22Rv1 (cell line): ENCODE results near the gene PLXND1.

Experiments
- ZFX ChIP-seq: fragments of 450-650 bp; IDR thresholded peaks from 2 replicates; pipeline ENCODE4 v1.6.1; 2017; ENCODE audit warnings: antibody characterized with exemption, borderline replicate concordance
- TF ChIP-seq, protein P1 (sequence below): fragments of 450-650 bp; IDR thresholded peaks from 2 replicates; pipeline ENCODE4 v1.5.1; 2017; ENCODE audit warnings: mild to moderate bottlenecking

GRCh38 chr3:129530821-129531220 lies 75.7 kb downstream of the PLXND1 start:
- TF ChIP-seq, protein P1, sequence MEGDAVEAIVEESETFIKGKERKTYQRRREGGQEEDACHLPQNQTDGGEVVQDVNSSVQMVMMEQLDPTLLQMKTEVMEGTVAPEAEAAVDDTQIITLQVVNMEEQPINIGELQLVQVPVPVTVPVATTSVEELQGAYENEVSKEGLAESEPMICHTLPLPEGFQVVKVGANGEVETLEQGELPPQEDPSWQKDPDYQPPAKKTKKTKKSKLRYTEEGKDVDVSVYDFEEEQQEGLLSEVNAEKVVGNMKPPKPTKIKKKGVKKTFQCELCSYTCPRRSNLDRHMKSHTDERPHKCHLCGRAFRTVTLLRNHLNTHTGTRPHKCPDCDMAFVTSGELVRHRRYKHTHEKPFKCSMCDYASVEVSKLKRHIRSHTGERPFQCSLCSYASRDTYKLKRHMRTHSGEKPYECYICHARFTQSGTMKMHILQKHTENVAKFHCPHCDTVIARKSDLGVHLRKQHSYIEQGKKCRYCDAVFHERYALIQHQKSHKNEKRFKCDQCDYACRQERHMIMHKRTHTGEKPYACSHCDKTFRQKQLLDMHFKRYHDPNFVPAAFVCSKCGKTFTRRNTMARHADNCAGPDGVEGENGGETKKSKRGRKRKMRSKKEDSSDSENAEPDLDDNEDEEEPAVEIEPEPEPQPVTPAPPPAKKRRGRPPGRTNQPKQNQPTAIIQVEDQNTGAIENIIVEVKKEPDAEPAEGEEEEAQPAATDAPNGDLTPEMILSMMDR: no peak
- no peak for TF ChIP-seq ZFX
